GM21515 (cell line): Measurements from ENCODE around the gene SLC22A4.
A peak's percentile ranks its signal among the peaks of the same experiment; 100 is the strongest.

Source experiments
- ATAC-seq: cut with Tn5 transposase; IDR thresholded peaks from one replicate; pipeline ENCODE4 v1.9.1; 2021; ENCODE audit not compliant: unreplicated experiment

The SLC22A4 gene

GRCh38 chr5:132273631-132274030, 20.6 kb upstream of the SLC22A4 start:
- ATAC-seq, result no peak

DNA sequence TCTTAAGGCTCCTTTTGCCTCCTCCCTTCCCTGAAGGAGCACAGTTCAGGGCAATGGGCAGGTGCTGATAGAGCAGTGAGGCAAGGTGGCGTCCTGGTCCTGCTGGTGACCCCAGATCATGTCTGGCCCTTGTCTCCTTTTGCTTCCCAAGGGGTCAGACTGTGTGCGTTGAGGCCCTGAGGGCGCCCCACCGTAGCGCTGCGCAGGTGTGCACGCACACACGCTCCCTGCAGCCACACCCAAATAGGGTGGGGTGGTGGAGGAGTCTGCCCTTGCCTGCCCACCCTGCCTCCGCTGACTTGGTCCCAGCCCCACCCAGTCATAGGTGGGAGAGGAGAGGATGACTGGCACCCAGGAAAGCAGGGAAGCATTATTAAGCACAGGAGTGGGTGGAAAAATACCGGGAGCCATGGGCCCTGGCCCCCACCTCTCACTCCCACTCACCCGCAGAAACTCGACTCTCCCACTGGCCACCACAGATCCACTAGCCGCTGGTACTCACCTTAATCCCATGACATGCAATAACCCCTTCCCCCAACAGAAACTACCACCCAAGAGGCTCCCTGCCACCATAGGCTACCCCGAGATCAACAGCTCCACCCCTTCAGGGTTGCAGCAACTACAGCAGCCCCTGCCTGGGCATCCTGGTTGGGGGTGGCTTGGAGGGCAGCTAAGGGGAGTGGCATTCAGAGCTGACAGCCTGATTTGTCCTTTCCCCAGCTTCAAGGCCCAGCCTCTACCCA, 20.0 kb upstream of the SLC22A4 start:
- ATAC-seq, result no peak

- ATAC-seq, result no peak
These were observed 18.6 kb upstream of the SLC22A4 start for GRCh38 chr5:132275367-132276220.

DNA sequence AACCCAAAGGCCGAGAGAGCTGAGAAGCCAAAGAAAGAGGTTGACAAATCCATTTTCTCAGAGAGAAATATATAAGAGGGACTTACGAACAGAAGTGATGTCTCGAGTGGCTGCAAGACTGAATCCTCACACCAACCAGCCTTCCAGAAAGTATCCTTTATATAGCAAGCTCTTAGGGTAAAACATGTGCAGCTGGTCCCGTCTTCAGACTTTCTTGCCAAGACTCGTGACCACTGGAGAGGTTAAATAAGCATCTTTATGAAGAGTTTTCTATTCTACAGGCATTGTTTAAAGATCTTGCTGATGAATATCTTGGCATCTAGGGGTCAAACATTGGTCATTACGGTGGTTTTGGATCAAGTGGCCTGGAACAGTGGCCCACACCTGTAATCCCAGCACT, 16.9 kb upstream of the SLC22A4 start:
- no peak for ATAC-seq

- ATAC-seq, result no peak
These were observed 16.0 kb upstream of the SLC22A4 start for GRCh38 chr5:132277971-132278853.

GRCh38 chr5:132279801-132280200, 14.4 kb upstream of the SLC22A4 start:
- ATAC-seq, result no peak

DNA sequence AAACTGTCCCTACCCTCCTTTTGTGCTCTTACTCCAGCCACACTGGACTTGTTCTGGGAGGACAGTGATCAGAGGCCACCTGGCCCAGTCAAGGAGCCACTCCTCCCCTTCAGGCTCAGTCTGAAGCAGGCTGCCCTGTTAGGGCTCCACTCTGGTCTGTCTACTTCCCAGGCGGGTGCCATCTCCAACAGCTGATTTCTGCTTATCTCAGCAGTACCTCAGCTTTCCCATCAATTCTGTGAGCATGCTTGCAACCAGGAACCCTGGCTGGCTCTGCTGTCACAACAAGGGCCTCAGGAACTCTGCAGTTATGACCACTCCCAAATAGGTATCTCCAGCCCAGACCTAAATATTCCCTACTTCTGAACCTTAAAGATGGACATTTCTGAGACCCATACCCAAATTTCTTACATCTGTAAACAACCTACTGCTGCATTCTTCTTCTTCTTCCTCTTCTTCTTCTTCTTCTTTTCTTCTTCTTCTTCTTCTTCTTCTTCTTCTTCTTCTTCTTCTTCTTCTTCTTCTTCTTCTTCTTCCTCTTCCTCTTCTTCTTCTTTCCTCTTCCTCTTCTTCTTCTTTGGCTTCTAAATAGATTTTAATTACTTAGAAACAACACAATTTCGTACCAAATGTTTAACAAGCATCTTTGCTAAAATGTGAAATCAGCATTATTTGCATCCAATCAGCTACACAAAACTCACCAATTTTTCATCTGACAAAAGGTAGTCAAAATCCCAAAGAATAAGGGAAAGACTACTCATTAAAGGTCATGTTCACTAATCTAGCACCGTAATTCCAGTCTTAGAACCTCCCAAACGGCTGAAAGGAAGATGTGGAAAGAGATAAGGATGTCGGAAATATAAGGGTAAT, 13.6 kb upstream of the SLC22A4 start:
- no peak for ATAC-seq

GRCh38 chr5:132281856-132282614, 12.2 kb upstream of the SLC22A4 start:
- no peak for ATAC-seq

DNA sequence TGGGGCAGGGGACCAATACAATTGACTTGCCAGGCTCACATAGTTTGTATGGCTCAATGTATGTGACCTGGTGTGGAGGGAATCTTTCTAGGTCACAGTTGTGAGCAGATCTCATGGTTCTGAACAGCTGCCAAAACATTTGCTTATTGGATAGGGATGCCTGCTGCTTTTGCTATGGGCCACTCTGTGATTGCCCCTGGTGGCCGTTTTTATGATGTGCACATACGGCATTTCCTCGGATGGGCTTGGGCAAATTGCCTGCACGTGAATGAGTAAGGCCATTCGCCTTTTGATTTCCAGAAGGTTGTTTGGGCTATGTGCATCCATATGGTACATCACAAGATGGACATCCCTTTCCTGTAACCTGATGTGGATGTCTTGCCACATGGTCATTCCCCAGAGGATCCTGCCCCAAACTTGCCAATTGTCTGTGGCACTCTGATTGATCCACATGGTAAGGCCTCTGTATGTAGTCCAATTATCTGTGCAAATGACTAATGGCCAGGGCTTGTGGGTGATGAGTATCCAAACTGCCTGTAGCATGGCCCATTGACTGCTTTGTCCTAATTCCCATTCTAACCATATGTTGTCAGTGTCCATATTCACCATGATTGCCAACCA, 10.7 kb upstream of the SLC22A4 start:
- ATAC-seq, result no peak

GRCh38 chr5:132289097-132289496, 5.1 kb upstream of the SLC22A4 start:
- ATAC-seq, result no peak

GRCh38 chr5:132291026-132291425, 3.2 kb upstream of the SLC22A4 start:
- no peak for ATAC-seq

- ATAC-seq, result peak; percentile 36
These were observed 865 bp upstream of the SLC22A4 start for GRCh38 chr5:132293066-132293991.

GRCh38 chr5:132294728-132295504, 722 bp downstream of the SLC22A4 start:
- no peak for ATAC-seq

GRCh38 chr5:132295505-132296411, 1.6 kb downstream of the SLC22A4 start:
- no peak for ATAC-seq

DNA sequence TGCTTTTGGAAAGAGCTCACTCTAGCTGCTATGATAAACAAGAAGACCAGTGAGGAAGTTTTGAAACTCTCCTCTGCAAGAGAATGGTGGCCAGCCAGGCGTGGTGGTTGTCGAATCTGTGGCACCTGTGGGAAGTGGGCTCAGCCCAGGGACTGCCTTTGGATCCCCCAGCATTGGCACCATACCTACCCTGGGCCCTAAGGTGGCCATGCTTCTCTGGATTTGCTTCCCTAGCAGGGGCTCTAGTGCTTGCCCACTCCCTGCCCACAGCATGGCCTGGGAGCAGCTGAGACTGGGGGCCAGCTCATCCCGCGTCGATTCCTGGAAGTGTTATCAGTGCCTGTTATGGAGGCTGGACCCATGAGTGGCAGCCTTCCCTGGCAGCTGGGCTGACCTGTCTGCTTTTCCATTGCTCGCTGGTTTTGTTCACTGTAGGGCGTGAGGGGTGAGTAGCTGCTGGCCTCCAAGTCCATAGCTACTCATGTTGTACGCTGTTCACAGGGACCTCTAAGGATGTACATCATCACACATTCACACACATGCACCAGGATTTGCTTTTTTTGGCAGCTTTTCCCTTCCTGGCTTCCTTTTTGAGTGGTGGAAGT, 2.3 kb downstream of the SLC22A4 start:
- ATAC-seq, result no peak
